Erythroblast (primary cell): ENCODE data around the gene DHRS4L2.
"Not testable (repeated sequence)": the region's sequence is repeated elsewhere in the genome, so short reads cannot be mapped to it uniquely, and the experiment has no call there.

Experiments
- DNase-seq, 2 experiments: peaks; one replicate each; lab custom pipeline; 2025; lab: John Stamatoyannopoulos, UW
- GATA1 ChIP-seq: IDR thresholded peaks from 2 replicates; pipeline ENCODE4 v1.6.1; 2011; ENCODE audit warnings: low read depth, mild to moderate bottlenecking, control low read depth, low read length, moderate library complexity
- POLR2A ChIP-seq: IDR thresholded peaks from 2 replicates; pipeline ENCODE4 v1.6.1; 2011; ENCODE audit warnings: mild to moderate bottlenecking, low read length

The DHRS4L2 gene

DNA sequence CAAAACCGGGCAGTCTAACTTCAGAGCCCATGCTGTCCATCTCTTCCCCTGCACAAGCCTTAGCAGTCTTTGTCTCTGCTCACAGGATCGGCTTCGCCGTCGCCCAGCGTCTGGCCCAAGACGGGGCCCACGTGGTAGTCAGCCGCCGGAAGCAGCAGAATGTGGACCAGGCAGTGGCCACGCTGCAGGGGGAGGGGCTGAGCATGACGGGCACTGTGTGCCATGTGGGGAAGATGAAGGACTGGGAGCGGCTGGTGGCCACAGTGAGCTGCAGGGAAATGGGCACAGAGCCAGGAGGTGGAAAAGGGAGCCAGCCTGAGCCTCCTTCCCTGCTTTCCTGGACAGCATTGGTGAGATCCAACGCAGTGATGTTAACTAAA is 48.9 kb downstream of the DHRS4L2 start:
- TF ChIP-seq POLR2A (no peak), GATA1 (no peak)
- no peak for DNase-seq

DNA sequence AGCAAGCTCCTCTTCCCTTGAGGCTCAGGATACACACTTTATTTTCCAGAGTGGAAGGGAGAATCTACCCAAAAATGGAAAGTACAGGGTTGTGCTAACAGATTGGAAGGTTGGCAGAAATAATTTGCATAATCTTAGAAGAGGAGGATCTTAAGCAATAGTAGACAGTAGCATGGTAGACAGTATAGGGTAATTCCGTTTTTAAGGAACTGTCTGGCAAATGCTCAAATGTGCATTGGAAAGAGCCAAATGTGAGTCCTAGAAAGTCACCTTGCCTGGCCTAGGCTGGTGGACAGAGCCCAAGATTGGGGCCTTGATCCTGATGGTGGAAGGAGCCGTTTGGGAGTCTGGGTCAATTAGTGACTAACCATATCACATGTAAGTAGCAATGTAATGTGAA is 50.0 kb downstream of the DHRS4L2 start:
- TF ChIP-seq POLR2A (no peak), GATA1 (no peak)
- no peak for DNase-seq

- TF ChIP-seq GATA1 (no peak), POLR2A (no peak)
- DNase-seq, result no peak
Observed at GRCh38 chr14:24040692-24041091, 52.0 kb downstream of the DHRS4L2 start.

DNA sequence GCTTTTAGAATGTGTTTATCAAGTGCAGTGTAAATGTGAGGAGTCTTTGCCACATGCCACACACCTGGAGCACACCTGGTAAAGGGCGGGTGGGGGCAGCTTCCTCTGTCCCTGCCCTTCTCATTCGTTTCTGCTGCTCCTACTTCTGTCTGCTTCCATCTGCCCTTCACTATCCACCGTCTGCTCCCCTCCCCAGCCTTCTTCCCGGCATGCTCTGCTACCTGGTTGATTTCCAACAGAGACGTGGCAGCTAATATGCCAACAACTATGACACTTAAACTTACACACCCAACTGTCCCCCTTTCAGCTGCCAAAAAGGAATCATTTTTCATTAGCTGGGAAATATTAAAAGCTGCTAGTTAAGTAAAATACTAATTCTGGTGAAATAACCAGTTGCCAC is 54.0 kb downstream of the DHRS4L2 start:
- DNase-seq, result no peak

DNA sequence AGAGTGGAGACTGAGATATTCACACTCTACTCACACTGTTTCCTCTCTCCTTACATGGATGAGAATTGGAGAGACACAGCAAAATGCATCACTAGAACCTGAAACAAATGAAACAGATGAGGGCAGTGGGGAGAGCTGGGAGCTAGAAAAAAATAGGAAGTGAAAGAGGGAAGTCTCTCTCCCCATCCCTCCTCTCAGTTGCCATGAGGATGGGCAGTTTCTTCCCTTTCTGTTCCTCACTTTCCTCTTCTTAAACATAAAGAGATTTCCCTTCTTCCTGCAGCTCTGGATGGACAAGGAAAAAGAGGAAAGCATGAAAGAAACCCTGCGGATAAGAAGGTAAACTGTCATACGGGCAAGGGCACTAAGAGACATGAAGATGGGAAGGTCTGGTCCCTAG is 60.3 kb downstream of the DHRS4L2 start:
- DNase-seq, result not testable (repeated sequence)

More for the DNA sequence above, 54.0 kb downstream of the DHRS4L2 start:
- TF ChIP-seq GATA1 (no peak), POLR2A (no peak)

GRCh38 chr14:24050753-24051152 is 62.0 kb downstream of the DHRS4L2 start:
- not testable (repeated sequence) for DNase-seq

GRCh38 chr14:24051176-24051788 is 62.6 kb downstream of the DHRS4L2 start:
- no peak for DNase-seq
- TF ChIP-seq GATA1 (no peak), POLR2A (no peak)

GRCh38 chr14:24051789-24052655 is 63.3 kb downstream of the DHRS4L2 start, which contains the start of gene CARMIL3:
Gene CARMIL3 (plus strand): TSS chr14:24052009. CDS start chr14:24052154, 145 bp downstream.
- DNase-seq, result peak; percentile 66 to 74
- TF ChIP-seq GATA1 (no peak), POLR2A (no peak)

- TF ChIP-seq GATA1, result no peak
- TF ChIP-seq POLR2A, result no peak
- DNase-seq, result no peak
Observed at GRCh38 chr14:24052656-24053547, 64.2 kb downstream of the DHRS4L2 start.

GRCh38 chr14:24053548-24054323 is 65.0 kb downstream of the DHRS4L2 start:
- DNase-seq, result no peak
- no peak for TF ChIP-seq GATA1
- no peak for TF ChIP-seq POLR2A

- DNase-seq, result no peak
- no peak for TF ChIP-seq GATA1
- TF ChIP-seq POLR2A, result no peak
Observed at GRCh38 chr14:24054324-24054641, 65.6 kb downstream of the DHRS4L2 start.

- no peak for DNase-seq
- TF ChIP-seq GATA1 (no peak), POLR2A (no peak)
Observed at GRCh38 chr14:24054646-24055045, 65.9 kb downstream of the DHRS4L2 start.
